ENCODE results near the gene ADAM12. TPM values are rescaled to one million over a fixed set of nuclear protein-coding genes. Genes with fewer than 3 reads are reported as not detected.

ADAM12 gene
- total RNA-seq, 1 experiment from 2014 or later, result 0.24 TPM

DNA sequence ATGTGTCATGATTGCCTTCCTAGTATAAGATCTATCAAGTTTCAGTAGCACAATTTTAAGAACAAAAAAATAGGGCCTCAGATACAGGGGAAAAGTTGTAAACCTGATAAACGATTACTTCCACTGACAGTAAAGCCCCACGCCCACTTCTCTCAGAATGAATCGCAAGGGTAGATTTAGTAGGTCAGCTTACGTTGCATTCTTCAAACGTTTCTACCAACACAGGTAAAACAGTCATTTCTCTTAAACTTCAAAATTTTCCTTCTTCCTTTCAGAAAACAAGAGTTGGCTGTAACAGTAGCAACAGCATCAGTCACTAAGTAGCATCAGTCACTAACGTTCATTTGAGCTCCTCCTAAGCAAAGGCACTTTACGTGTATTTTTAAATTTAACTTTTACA, 221.5 kb downstream of the ADAM12 start:
- Histone ChIP-seq H2AK5ac (ENCODE audit: insufficient read length, low read length) (no peak overlapping the region), H3K56ac (ENCODE audit: insufficient read length, low read depth, low read length) (no peak overlapping the region), H2BK5ac (ENCODE audit: insufficient read length, low read length) (no peak overlapping the region), H4K20me1 (ENCODE audit: control insufficient read depth, insufficient read depth, insufficient read length) (no peaks in the 10 kb centered on the region), H3K18ac (ENCODE audit: insufficient read length, low read depth, low read length) (no peak overlapping the region), H3K4me1 (ENCODE audit: insufficient read depth, low read length) (no peaks in the 10 kb centered on the region), H3K4ac (ENCODE audit: low read depth, low read length) (no peak overlapping the region), H3T11ph (ENCODE audit: low read length) (no peak overlapping the region), H3K9ac (ENCODE audit: extremely low read depth, insufficient read length, low read length) (no peak overlapping the region), H2BK12ac (ENCODE audit: insufficient read length, low read depth, low read length) (no peak overlapping the region), H3K79me2 (ENCODE audit: insufficient read depth, low read length) (no peaks in the 10 kb centered on the region), H3K23ac (ENCODE audit: insufficient read length, low read depth, low read length) (no peak overlapping the region), H3K14ac (ENCODE audit: insufficient read depth, low read length) (no peak overlapping the region), H3K27ac (ENCODE audit: insufficient read length, low read depth, low read length) (no peak overlapping the region), H3K23me2 (ENCODE audit: insufficient read length, low read depth, low read length, poor library complexity, severe bottlenecking) (no peaks in the 10 kb centered on the region), H3K79me1 (ENCODE audit: insufficient read depth, low read depth, low read length, poor library complexity, severe bottlenecking) (no peaks in the 10 kb centered on the region), H4K91ac (ENCODE audit: insufficient read length, low read depth, low read length) (no peak overlapping the region), H2AFZ (ENCODE audit: low read length) (no peak overlapping the region), H4K5ac (ENCODE audit: insufficient read length, low read depth, low read length) (no peak overlapping the region), H2BK120ac (ENCODE audit: low read depth, low read length, poor library complexity, severe bottlenecking) (no peak overlapping the region), H3K9me3 (ENCODE audit: control insufficient read depth, low read depth, low read length) (no peaks in the 10 kb centered on the region), H2BK20ac (ENCODE audit: low read depth, low read length, poor library complexity, severe bottlenecking) (no peak overlapping the region), H4K8ac (replicated peaks; ENCODE audit: insufficient read length, low read depth, low read length) (no peak overlapping the region), H3K27me3 (ENCODE audit: insufficient read depth, low read length) (no peaks in the 10 kb centered on the region), H2BK15ac (ENCODE audit: low read depth, low read length) (no peak overlapping the region), H3K4me2 (ENCODE audit: insufficient read depth, insufficient read length, low read length) (no peak overlapping the region)
- Mint-ChIP-seq H3K9me3 (peaks cover 0 to 9% of the 10 kb centered on the region in 2 experiments; a peak in 2 of 5 replicates), H3K27me3 (ENCODE audit: low read depth) (peaks cover 5% of the 10 kb centered on the region), H3K4me1 (peaks cover 2 to 5% of the 10 kb centered on the region in 2 experiments; a peak in 2 of 4 replicates), H3K36me3 (ENCODE audit: insufficient read depth in 1 of 3, low read depth in 3 of 3) (peaks cover 0 to 11% (median 2%) of the 10 kb centered on the region in 3 experiments; a peak in 2 of 7 replicates), H3K27ac (peak overlapping the region in 1 of 3 experiments; percentile 42; a peak in 1 of 7 replicates), H3K4me3 (no peak overlapping the region)
- TF ChIP-seq, protein P1, sequence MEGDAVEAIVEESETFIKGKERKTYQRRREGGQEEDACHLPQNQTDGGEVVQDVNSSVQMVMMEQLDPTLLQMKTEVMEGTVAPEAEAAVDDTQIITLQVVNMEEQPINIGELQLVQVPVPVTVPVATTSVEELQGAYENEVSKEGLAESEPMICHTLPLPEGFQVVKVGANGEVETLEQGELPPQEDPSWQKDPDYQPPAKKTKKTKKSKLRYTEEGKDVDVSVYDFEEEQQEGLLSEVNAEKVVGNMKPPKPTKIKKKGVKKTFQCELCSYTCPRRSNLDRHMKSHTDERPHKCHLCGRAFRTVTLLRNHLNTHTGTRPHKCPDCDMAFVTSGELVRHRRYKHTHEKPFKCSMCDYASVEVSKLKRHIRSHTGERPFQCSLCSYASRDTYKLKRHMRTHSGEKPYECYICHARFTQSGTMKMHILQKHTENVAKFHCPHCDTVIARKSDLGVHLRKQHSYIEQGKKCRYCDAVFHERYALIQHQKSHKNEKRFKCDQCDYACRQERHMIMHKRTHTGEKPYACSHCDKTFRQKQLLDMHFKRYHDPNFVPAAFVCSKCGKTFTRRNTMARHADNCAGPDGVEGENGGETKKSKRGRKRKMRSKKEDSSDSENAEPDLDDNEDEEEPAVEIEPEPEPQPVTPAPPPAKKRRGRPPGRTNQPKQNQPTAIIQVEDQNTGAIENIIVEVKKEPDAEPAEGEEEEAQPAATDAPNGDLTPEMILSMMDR (conservative IDR thresholded peaks at IDR 0.05), result no peak
- DNase-seq, result no peak
- no CpG with 5 or more reads among the region's 7 CpGs for WGBS (ENCODE audit: extremely low coverage, insufficient read length, low lambda C conversion rate)

Data from H9 (cell line).